Body of pancreas (tissue), 4 donors: Measurements from ENCODE around the gene PKM. TPM values are rescaled to one million over a fixed set of nuclear protein-coding genes. Genes with fewer than 3 reads are reported as not detected.

Experiments
- ATAC-seq: fragments of 150-250 bp; one replicate; pipeline ENCODE4 v1.9.1; 2016
- DNase-seq, 4 donors: peaks; one replicate each; pipeline ENCODE4 v3.0.0-alpha.2; 2019
- H3K27ac ChIP-seq, 4 donors: fragments of 200-600 bp; sonication (generic); 1 replicate in 3 of 4; 2 replicates in 1 of 4; pipeline versions ENCODE4 v1.5.1 to v1.6.1; 2016 to 2019; ENCODE audit warnings: mild to moderate bottlenecking in 1 of 4, mixed read lengths in 1 of 4, moderate library complexity in 1 of 4
- H3K27me3 ChIP-seq, 2 donors: fragments of 200-600 bp; sonication (generic); one replicate each; pipeline ENCODE4 v1.6.0; 2016; ENCODE audit warnings: mild to moderate bottlenecking in 1 of 2
- H3K36me3 ChIP-seq, 2 donors: fragments of 200-600 bp; sonication (generic); replicated peaks in 1 of 2; 2 replicates each; pipeline ENCODE4 v1.5.1; 2016; ENCODE audit warnings: low read depth in 2 of 2; ENCODE audit not compliant: insufficient read depth in 1 of 2
- H3K4me1 ChIP-seq: fragments of 200-600 bp; sonication (generic); one replicate; pipeline ENCODE4 v1.6.0; 2016
- H3K4me3 ChIP-seq, 2 donors: fragments of 200-600 bp; sonication (generic); 1 replicate in 1 of 2; 2 replicates in 1 of 2; pipeline ENCODE4 v1.5.1; 2016 to 2019
- H3K9me3 ChIP-seq, 3 donors: fragments of 200-600 bp; sonication (generic); 1 replicate in 2 of 3; 2 replicates in 1 of 3; pipeline ENCODE4 v1.5.1; 2016
- POLR2A ChIP-seq, 3 donors: fragments of 450-650 bp; IDR thresholded peaks; one replicate each; pipeline ENCODE4 v1.6.1; 2016; ENCODE audit warnings: antibody characterized with exemption in 3 of 3, mild to moderate bottlenecking in 2 of 3
- WGBS, 2 donors: methylation state at CpG; one replicate each; pipeline ENCODE4 v1.1.5; 2017; 5-methylcytosine and 5-hydroxymethylcytosine counted together
- intact Hi-C: fragments of 100-400 bp; cut with DNase I; formaldehyde crosslinking; loops from one replicate; pipeline ENCODE4 v1.15.1; 2023
- total RNA-seq, 2 donors: library from RNA; depleted of rRNA; stranded (reverse); fragments of >200 nt; gene quantifications; one replicate each; pipeline ENCODE4 v1.1.0, GENCODE V29; 2016
- TF ChIP-seq, protein P1 (sequence below), 7 experiments: fragments of 450-650 bp in 4 of 7; fragments of 200-600 bp in 3 of 7; sonication (generic) in 3 of 7; IDR thresholded peaks; one replicate each; pipeline ENCODE4 v1.5.1; 2016 to 2019; ENCODE audit warnings: antibody characterized with exemption in 7 of 7

PKM gene
- total RNA-seq, 2 donors from 2014 or later: 96.9 to 105 TPM

DNA sequence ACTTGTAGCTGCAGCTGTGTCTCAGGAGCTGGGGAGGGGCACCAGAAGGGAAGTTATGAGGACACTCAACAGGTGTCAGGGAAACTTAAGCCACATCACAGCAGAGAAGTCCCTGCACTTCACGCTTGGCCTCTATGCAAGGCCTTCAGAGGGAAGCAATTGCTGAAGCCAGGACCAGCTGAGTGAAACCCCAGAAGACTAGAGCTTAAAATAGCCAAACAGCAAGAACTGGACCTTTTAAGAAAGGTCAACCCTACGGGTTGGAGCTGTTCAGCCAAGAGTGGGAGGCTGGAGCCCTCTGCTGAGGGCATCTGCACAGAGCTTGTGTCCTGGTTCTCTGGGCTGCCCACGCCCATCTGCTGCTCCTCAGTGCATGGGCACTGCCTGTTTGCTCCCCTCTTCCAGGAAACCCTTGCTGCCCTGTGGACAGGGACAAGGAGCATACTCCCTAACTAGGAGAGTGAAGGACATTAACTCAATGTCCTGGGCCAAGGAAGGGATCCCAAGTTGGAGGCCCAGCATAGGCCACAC, 29.5 kb downstream of the PKM start:
- H3K27me3 ChIP-seq: peaks cover 0 to 6% of the 10 kb centered on the region in 2 donors
- TF ChIP-seq, protein P1, sequence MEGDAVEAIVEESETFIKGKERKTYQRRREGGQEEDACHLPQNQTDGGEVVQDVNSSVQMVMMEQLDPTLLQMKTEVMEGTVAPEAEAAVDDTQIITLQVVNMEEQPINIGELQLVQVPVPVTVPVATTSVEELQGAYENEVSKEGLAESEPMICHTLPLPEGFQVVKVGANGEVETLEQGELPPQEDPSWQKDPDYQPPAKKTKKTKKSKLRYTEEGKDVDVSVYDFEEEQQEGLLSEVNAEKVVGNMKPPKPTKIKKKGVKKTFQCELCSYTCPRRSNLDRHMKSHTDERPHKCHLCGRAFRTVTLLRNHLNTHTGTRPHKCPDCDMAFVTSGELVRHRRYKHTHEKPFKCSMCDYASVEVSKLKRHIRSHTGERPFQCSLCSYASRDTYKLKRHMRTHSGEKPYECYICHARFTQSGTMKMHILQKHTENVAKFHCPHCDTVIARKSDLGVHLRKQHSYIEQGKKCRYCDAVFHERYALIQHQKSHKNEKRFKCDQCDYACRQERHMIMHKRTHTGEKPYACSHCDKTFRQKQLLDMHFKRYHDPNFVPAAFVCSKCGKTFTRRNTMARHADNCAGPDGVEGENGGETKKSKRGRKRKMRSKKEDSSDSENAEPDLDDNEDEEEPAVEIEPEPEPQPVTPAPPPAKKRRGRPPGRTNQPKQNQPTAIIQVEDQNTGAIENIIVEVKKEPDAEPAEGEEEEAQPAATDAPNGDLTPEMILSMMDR (IDR thresholded peaks at IDR 0.05): no peak
- no peak for TF ChIP-seq POLR2A (IDR thresholded peaks at IDR 0.05)
- H3K4me3 ChIP-seq: no peak overlapping the region
- ATAC-seq (no peak), DNase-seq (no peak)
- no peaks in the 10 kb centered on the region for H3K9me3 ChIP-seq
- H3K27ac ChIP-seq: no peak overlapping the region
- H3K4me1 ChIP-seq: peaks cover 7% of the 10 kb centered on the region
- peaks cover 7 to 34% of the 10 kb centered on the region in 2 donors for H3K36me3 ChIP-seq
- intact Hi-C loops: loop anchor here (5.0 kb wide), 1 partner anchor 81 kb away; no protein-coding TSS in a partner anchor
- 86 to 96% methylated on average over 3 of the region's 3 CpGs for WGBS, 2 donors

DNA sequence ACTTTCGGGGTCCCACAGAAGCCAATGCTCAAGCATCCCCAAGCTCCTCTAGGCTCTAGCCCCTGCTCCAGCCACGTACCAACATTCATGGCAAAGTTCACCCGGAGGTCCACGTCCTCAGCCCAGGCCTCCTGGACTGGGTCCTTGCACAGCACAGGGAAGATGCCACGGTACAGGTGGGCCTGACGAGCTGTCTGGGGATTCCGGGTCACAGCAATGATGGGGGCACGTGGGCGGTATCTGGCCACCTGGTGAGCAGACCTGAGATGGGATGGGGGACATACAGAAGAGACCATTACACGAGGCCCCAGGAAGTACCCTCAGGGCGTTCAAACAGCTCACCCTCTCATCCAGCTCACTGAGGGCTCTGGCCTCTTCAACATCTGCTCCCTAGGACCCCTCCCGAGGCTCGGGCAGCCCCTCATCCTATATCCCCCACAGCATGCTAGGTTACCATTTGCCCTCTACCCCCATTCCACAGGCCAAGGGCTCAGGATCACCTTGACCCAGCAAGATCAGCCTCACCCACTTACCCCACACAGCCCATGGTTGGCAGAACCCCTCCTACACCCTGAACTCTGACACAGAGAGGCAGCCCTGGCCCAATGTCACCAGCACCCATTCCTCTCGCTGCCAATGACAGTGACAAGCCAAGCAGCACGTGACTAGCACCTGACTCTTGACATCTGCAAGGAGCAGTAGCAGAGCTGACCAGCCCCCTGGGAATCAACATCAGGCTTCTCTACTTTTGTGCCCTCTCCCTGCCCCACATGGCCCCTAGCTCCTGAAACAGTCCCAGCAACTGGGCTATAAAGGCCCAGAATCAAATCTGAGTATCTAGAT, 30.4 kb downstream of the PKM start:
- DNase-seq (no peak), ATAC-seq (no peak)
- H3K4me1 ChIP-seq: peaks cover 7% of the 10 kb centered on the region
- WGBS, 2 donors: 83 to 87% methylated on average over 15 of the region's 15 CpGs
- H3K36me3 ChIP-seq: peaks cover 0 to 26% of the 10 kb centered on the region in 2 donors
- no peaks in the 10 kb centered on the region for H3K9me3 ChIP-seq
- H3K27me3 ChIP-seq: peaks cover 0 to 6% of the 10 kb centered on the region in 2 donors
- no peak overlapping the region for H3K27ac ChIP-seq
- intact Hi-C loops: loop anchor here (5.0 kb wide), 1 partner anchor 82 kb away; no protein-coding TSS in a partner anchor
- H3K4me3 ChIP-seq: no peak overlapping the region
- no peak for TF ChIP-seq POLR2A (IDR thresholded peaks at IDR 0.05)
- TF ChIP-seq, protein P1 (IDR thresholded peaks at IDR 0.05): no peak

DNA sequence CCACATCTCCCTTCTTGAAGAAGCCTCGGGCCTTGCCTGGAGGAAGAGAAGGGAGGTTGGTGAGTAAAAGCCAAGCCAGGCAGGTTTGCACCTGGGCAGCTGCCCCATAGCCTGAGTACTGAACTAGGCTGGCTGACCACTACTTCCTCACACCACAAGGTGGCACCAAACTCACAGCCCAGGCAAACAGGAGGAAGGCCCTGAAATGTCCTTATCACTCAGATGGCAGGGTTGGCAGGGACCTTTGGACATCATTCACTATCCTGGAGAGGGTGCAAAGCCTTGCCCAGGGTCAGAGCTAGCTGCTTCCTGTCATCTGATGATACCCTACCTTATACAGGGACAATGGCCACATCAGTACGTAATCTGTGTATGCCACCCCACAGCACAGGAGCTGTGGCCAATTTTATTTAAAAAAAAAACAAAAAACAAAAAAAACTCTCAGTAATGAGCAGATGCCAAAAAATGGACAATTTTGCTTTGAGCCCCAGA, 31.2 kb downstream of the PKM start:
- Histone ChIP-seq H3K36me3 (peaks cover 0 to 26% of the 10 kb centered on the region in 2 donors), H3K4me3 (no peak overlapping the region), H3K9me3 (no peaks in the 10 kb centered on the region), H3K4me1 (peaks cover 7% of the 10 kb centered on the region), H3K27ac (no peak overlapping the region), H3K27me3 (peaks cover 0 to 6% of the 10 kb centered on the region in 2 donors)
- WGBS, 2 donors: 58 to 91% methylated on average over 1 to 2 of the region's 2 CpGs
- DNase-seq (peak; percentile 81 to 85 (median 82)), ATAC-seq (peak; percentile 73)
- TF ChIP-seq, protein P1 (IDR thresholded peaks at IDR 0.05): peak; percentile 83 to 93 (median 86)
- no peak for TF ChIP-seq POLR2A (IDR thresholded peaks at IDR 0.05)
- intact Hi-C loops: loop anchor here (5.0 kb wide), 1 partner anchor 83 kb away; no protein-coding TSS in a partner anchor

DNA sequence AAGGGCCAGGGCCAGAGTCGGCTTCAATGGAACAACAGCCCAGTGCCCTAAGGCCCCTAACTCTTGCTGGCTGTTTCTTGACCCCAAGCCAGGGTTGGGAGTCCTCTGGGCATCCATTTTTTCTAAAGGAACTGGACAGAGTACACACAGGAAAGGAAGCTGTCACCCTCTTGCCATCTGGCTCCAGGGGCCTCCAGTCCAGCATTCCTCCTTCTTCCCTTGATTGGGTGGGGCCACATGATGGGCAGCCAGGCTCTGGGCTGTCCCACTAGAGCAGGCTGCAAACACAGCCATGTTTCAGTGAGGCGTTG, 31.8 kb downstream of the PKM start:
- ATAC-seq (no peak), DNase-seq (no peak)
- H3K27me3 ChIP-seq: peaks cover 0 to 6% of the 10 kb centered on the region in 2 donors
- H3K4me1 ChIP-seq: peaks cover 7% of the 10 kb centered on the region
- H3K9me3 ChIP-seq: no peaks in the 10 kb centered on the region
- H3K27ac ChIP-seq: no peak overlapping the region
- peaks cover 0 to 24% of the 10 kb centered on the region in 2 donors for H3K36me3 ChIP-seq
- intact Hi-C loops: no loop called here
- no peak for TF ChIP-seq POLR2A (IDR thresholded peaks at IDR 0.05)
- TF ChIP-seq, protein P1 (IDR thresholded peaks at IDR 0.05): no peak
- H3K4me3 ChIP-seq: no peak overlapping the region
- WGBS, 2 donors: 55 to 84% methylated on average over 1 to 2 of the region's 2 CpGs
